Stimulated activated CD8-positive, alpha-beta memory T cell treated with anti-CD3 and anti-CD28 coated beads, Interleukin-7, amount 100 ng/mL, for 48 hours (primary cell): ENCODE data around the gene PDS5A.
"Not testable (repeated sequence)": the region's sequence is repeated elsewhere in the genome, so short reads cannot be mapped to it uniquely, and the experiment has no call there.

Experiments used
- DNase-seq, 2 donors: peaks; one replicate each; pipeline ENCODE4 v3.0.0-alpha.2; 2020; ENCODE audit warnings: low read depth in 1 of 2; ENCODE audit errors: extremely low read depth in 1 of 2

Gene PDS5A

GRCh38 chr4:39840516-39840915, 137.2 kb downstream of the PDS5A start:
- not testable (repeated sequence) for DNase-seq

DNA sequence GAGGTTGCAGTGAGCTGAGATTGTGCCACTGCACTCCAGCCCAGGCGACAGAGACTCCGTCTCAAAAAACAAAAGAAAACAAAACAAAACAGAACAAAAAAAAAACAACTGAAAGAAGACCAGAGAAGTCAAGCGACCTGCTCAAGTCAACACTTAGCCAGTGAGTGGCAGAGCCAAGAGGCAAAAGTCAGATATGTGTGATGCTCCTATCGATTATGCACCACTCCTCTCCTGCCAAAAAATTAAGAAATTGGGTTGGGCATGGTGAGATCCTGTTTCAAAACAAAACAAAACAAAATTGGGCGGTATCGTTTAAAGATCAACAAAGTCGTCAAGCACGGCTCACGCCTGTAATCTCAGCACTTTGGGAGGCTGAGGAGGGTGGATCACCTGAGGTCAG, 137.7 kb downstream of the PDS5A start:
- no peak for DNase-seq

- DNase-seq, result not testable (repeated sequence)
These were observed 139.3 kb downstream of the PDS5A start for GRCh38 chr4:39838431-39838830.

- no peak for DNase-seq
These were observed 143.4 kb downstream of the PDS5A start for GRCh38 chr4:39834269-39834668.

GRCh38 chr4:39825741-39826231, 151.9 kb downstream of the PDS5A start:
- no peak for DNase-seq

GRCh38 chr4:39825090-39825489, 152.6 kb downstream of the PDS5A start:
- DNase-seq, result no peak

DNA sequence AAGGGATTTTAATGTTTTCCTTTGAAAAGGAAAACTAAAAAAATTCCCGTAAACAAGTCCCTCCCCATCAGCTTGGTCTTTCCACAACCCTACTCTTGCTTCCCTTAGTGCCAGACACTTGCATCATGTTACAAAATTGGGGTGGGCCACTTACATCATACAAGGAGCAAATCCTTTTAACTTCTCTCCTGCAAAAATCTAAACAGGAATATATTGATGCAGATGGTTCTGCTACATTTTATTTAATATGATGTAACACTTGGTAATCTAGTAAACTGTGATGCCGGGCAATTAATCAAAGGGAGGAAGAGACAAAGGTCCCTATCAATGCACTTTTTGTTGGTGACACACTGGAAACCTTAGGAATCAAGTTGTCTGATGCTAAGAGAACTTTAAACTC, 154.5 kb downstream of the PDS5A start:
- no peak for DNase-seq

- DNase-seq, result no peak
These were observed 155.0 kb downstream of the PDS5A start for GRCh38 chr4:39822662-39823061.

- DNase-seq, result no peak
These were observed 155.8 kb downstream of the PDS5A start for GRCh38 chr4:39821951-39822350.

- DNase-seq, result no peak
These were observed 157.5 kb downstream of the PDS5A start for GRCh38 chr4:39820186-39820585.

DNA sequence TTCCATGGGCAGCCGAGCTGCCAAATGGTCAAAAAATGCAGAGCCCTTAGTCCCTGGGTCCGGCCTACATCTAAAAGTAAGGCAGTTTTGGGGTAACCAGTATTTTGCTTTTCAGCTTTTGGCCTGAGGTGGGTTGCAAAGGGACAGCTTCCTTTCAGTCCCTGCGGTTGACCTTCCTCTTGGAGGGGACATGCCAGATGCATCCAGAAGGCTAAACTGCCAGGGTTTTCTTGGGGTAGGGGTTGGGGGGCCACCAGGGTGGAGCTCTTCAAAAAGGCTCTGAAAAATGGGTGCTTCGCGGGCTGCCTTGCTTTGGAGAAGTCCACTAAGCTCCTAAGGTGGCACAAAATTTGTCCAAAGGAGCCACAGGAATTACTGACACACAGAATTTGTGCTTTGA, 159.1 kb downstream of the PDS5A start:
- DNase-seq, result no peak

DNA sequence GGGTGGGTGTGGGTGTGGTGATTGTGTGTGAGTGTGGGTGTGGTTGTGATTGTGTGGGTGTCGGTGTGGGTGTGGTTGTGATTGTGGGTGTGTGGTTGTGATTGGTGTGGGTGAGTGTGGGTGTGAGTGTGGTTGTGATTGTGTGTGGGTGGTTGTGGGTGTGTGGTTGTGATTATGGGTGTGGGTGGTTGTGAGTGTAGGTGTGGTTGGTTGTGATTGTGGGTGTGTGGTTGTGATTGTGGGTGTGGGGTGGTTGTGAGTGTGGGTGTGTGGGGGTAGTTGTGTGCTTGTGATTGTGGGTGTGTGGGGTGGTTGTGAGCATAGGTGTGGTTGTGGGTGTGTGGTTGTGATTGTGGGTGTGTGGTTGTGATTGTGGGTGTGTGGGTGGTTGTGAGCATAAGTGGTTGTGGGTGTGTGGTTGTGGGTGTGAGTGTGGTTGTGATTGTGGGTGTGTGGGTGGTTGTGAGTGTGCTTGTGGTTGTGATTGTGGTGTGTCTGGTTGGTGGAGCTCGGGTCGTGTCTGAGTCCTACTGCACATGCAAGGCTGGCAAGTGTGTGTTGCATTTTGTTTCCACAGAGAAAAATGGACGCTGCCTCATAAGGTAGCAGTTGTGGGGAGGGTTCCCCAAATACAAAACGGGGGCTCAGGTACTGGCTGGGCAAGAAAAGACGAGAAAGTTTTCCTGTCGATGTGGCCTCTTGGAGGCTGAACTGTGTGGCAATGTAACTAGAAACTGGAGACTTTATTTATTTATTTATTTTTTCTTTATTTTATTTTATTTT, 163.1 kb downstream of the PDS5A start:
- no peak for DNase-seq

DNA sequence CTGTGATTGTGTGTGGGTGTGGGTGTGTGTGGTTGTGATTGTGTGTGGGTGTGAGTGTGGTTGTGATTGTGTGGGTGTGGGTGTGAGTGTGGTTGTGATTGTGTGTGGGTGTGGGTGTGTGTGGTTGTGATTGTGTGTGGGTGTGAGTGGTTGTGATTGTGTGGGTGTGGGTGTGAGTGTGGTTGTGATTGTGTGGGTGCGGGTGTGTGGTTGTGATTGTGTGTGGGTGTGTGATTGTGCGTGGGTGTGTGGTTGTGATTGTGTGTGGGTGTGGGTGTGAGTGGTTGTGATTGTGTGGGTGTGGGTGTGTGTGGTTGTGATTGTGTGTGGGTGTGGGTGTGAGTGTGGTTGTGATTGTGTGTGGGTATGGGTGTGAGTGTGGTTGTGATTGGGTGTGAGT, 163.9 kb downstream of the PDS5A start:
- DNase-seq, result not testable (repeated sequence)

- not testable (repeated sequence) for DNase-seq
These were observed 164.7 kb downstream of the PDS5A start for GRCh38 chr4:39813033-39813432.

DNA sequence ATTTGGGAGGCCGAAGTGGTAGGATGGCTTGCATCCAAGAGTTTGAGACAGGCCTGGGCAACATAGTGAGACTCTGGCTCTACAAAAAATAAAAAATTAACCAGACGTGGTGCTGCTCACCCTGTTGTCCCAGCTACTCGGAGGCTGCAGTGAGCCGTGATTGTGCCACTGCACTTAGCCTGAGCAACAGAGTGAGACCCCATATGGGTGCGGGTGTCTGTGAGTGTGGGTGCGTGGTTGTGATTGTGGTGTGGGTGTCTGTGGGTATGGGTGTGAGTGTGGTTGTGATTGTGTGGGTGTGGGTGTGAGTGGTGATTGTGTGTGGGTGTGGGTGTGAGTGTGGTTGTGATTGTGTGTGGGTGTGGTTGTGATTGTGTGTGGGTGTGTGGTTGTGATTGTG, 165.2 kb downstream of the PDS5A start:
- no peak for DNase-seq

DNA sequence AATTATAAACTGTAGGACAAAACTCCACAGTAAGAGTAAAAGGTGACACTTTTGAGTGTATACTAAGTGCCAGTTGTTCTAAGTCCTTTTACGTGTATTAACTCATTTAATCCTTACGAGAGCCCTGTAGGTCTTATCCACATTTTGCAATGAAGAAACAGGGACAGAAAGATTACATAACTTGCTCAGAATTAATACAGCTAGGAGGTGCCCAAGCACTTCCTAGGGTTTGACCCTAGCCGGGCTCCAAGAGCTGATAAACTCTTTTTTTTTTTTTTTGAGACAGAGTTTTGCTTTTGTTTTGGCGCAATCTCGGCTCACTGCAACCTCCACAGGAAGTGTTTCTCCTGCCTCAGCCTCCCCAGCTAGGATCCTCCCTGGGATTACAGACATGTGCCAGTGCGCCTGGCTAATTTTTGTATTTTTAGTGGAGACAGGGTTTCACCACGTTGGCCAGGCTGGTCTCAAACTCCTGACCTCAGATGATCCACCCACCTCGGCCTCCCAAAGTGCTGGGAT, 169.4 kb downstream of the PDS5A start:
- DNase-seq, result no peak

- no peak for DNase-seq
These were observed 175.7 kb downstream of the PDS5A start for GRCh38 chr4:39802005-39802404.

- DNase-seq, result not testable (repeated sequence)
These were observed 184.7 kb downstream of the PDS5A start for GRCh38 chr4:39792976-39793375.

- no peak for DNase-seq
These were observed 185.2 kb downstream of the PDS5A start for GRCh38 chr4:39792529-39792928.

DNA sequence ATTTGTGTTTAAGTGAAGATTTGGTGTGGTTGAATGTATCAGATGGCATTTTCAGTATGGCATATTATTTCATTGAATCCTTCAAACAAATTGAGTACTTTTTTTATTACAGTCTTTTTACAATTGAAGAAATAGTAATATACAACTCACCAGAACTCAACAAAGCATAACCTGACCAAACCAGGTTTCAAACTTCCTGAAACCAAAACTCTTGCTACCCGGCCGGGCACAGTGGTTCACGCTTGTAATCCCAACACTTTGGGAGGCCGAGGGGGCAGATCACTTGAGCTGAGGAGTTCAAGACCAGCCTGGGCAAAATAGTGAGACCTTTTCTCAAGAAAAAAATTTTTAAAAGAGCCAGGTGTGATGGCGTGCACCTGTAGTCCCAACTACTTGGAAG, 185.6 kb downstream of the PDS5A start:
- DNase-seq, result no peak

- no peak for DNase-seq
These were observed 190.9 kb downstream of the PDS5A start for GRCh38 chr4:39786838-39787237.

DNA sequence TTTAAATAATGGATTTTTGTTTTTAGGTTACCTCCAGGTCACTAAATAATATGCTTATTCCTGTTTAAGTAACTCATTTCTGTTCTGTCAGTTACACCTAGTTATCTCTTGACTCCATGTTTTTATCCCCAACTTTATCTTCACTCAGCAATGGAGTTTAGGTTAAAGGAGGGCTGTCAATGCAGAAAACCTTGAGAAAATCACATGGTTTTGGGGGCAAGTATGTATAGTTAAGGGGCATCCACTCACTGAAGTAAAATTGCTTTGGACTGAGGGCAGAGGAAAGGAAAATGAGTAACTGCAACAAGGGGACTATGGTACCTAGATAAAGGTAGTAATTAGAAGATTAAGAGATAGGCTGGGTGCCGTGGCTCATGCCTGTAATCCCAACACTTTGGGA, 192.6 kb downstream of the PDS5A start:
- no peak for DNase-seq

GRCh38 chr4:39781988-39782387, 195.7 kb downstream of the PDS5A start:
- DNase-seq, result not testable (repeated sequence)
